GM19395 (cell line): ENCODE results near the gene TEFM.
"Not testable (repeated sequence)": the region's sequence is repeated elsewhere in the genome, so short reads cannot be mapped to it uniquely, and the experiment has no call there.

Experiments
- ATAC-seq: cut with Tn5 transposase; IDR thresholded peaks from one replicate; pipeline ENCODE4 v1.9.1; 2021; ENCODE audit warnings: mild to moderate bottlenecking, moderate library complexity; ENCODE audit not compliant: unreplicated experiment

Gene TEFM, protein sequence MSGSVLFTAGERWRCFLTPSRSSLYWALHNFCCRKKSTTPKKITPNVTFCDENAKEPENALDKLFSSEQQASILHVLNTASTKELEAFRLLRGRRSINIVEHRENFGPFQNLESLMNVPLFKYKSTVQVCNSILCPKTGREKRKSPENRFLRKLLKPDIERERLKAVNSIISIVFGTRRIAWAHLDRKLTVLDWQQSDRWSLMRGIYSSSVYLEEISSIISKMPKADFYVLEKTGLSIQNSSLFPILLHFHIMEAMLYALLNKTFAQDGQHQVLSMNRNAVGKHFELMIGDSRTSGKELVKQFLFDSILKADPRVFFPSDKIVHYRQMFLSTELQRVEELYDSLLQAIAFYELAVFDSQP

DNA sequence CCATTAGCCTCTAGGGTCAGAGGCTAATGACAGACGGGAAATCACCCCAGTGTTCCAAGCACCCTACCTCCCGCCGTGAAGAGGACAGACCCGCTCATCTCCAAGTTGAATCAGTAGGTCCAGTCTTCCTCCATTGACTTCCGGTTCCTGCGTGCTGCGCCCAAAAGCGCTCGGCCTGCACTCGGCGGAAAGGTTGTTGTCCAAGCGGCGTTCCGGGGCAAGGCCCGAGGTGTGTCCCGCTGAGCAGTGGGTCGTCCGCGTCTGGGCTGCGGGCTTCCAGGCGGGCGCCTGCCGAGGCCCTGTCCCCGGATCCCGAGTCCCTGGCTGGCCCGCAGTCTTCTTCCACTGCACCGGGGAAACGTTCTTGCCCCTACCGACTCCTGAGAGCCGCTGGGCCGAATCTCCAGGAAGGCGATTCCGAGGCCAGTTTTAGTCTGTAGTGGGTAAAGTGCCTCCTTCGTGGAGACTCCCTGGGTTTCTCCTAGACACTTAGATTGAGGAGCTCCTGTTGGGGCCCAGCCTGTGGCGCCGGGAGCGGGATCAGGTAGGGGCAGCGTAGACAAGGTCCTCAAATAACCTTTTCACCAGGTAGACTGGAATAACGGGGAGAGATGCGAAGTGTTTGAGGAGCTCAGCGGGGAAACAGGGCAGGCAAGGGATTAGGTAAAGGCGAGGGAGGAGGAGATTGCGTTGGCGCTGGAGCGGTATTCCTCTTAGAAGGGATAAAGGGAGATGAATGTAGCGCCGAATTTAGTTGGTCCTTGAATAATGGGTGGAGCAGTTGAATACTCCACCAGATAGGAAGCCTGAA is at the start of gene TEFM:
Gene TEFM, minus strand, starts transcription at position 138 of the 811 bp plus-strand sequence. Its CDS starts 40 bp downstream, at position 98.
- peak; percentile 89 for ATAC-seq

DNA sequence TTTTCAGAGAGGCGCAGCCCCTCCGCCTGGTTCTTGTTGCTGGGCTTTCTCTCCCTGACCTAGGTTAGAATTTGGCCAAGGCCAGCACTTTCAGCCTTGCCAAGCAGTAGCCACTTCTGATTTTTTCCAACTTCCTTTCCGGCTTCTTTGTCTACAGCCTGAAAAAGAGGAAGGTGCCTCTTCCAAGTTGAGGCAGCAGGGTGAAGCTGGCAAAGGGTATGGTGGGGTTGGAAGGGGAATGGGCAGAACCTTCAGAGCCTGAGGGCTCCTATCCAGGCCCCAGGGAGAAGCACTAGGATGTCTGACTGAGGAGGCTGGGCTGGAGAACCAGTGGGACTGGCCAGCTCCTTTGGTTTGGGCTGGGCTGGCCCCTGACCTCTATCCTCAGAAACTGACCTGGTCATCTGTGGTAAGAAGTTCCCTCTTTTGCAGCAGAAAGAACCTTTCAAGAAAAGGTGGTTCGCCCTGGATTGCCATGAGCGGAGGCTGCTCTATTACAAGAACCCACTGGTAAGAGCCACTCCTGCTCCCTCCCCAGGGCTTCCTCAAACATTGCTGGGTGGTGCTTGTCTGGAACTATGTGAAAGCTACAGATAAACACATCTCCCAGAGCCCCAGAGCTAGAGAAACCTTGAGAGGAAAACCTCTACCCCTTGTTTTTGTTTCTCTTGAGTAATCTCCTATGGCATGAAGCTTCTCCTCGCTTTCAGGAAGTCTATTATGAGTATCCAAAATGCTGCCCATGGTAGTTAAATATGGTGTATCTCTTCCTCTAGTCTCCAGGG is 48.2 kb upstream of the TEFM start:
- ATAC-seq: no peak

DNA sequence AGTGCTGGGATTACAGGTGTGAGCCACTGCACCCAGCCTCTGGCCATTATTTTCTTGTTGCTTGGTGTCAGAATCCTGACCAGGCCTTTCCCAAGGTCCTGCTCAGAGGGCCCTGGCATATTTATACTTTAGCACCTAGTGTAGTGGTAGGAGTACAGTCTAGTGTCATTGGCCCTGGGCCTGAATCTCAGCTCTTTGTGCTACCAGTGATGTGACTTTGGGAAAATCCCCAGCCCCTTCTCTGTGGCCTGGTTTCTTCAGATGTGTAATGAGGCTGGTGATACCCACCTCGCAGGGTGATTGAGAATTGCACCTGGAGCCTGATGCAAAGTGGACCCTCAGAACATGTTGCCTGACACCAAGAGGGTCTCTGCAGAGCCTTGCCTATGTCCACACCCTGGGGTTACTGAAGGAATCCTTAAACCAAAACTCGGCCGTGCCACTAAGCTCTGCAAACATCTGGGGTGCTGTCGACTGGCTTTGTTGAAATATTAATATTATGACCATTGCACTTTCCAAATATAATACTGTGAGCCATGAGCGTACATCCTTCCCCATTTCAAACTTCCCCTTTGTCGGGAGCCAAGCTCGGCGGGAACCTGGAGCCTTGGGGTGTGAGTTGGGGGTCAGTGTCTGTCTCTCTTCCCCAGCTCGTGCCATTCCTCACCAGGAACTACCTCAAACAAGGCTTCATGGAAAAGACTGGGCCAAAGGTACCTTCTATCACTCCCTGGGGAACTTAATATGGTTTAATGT is 46.8 kb upstream of the TEFM start:
- no peak for ATAC-seq

DNA sequence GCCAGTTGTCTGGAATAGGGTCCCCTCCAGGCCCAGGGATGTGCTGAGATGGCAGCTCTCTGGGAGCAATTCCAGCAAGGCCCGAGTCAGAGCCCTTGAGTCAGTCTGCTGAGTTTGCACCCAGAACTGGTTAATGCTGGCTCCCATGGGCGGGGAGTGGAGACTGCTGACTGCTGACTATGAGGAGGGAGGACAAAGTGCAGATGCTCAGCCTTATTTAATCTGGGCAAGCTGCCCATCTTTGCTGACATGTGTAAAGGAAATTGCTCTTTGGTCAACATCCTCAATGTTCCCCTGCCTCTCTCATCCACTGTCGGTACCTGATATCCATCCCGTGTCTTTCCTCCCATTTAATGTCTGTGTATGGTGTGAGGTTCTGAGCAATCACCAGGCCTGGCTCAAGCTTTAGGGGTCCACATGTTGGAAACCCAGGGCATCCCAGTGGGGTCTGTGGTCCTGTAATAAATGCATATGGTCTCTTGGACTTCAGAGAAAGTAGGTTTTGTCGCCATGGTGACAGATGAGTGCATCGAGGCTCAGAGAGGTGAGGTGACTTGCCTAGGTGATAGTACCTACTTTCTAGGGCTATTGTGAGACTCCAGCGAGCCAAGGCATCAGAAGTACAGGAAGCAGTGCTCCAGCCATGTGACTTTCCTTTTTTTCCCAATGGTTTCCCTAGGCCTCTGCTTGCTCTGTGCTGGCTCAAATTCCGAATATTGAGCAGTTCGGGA is 44.8 kb upstream of the TEFM start:
- ATAC-seq: no peak

DNA sequence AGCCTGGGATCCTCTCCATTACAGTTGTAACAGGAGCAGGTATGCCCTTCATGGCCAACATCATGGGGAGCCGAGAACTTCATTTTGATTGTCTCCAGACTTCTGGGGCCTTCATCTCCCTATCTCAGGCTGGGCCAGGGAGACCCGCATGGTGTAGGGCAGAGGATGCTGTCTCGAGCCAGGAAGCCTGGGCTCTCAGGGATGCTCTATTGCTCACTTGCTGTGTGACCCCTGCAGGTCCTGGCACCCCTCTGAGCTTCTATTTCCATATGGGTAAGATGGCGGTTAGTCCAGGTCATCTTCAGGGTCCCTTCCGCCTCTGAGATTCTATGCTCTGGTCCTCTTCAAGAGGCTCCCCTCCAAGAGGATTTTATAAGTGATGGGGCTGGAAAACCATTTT is 44.2 kb upstream of the TEFM start:
- ATAC-seq: no peak

DNA sequence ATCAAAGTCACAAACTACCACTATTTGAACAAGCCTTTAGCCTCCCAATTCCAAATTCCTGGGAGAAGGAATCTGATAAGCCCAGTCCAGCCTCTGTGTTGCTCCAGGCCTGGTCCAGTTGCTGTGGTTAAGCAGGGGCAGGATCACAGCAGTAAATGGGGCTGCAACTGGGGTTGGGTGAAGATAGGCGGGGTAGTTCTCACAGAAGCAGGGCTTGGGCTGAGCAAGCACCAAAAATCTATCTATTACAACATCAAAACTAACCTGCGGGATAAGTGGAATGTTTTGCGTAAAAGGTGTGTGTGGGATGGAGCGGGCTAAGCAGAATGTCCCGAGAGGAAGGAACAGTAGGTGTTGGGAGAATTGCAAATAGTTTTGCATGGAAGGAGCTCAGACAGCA is 41.8 kb upstream of the TEFM start:
- no peak for ATAC-seq

DNA sequence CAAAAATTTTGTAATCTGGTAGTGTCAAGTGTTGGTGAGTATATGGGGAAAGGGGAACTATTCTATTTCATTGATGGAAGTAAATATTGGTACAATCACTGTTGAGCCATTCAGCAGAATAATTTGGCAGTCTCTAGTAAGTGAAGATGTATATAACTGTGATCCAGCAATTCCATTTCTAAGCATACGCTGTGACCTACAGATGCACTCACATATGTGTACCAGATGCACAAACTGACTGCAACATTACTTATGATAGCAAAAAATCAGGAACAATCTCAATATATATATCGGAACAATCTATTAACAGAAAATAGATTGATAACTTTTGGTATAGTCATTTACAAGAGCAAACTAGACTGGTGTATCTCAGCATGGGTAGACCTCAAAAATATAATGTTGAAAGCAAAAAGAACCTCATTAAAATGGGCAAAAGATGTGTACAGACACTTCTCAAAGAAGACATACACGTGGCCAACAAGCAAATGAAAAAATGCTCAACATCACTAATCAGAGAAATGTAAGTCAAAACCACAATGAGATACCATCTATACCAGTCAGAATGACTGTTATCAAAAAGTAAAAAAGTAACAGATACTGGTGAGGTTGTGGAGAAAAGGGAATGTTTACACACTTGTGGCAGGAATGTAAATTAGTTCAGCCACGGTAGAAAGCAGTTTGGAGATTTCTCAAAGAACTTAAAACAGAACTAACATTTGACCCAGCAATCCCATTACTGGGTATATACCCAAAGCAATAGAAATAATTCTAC is 36.5 kb upstream of the TEFM start:
- no peak for ATAC-seq

DNA sequence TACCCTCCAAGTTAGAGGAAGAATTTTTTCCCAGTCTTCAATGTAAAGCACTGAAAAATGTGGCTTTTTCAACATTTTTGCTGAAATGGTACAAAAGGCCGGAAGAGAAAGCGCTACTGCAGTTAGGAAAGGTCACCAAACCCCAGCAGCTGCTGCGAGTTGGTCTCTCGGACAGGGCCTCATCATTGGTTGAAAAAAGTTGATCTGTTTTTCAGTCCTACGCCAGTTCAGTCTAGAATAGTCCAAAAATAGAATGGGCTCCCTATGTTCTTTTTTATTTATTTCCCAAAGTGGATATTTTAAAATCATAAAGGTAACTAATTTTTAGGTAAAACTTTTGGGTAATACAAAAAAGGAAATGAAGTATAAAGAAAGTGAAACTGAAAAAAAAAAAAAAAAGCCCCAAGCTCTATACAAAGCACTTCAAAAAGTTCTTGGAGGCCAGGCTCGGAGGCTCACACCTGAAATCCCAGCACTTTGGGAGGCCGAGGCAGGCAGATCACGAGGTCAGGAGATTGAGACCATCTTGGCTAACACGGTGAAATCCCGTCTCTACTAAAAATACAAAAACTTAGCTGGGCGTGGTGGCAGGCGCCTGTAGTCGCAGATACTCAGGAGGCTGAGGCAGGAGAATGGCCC is 33.1 kb upstream of the TEFM start:
- ATAC-seq: no peak

DNA sequence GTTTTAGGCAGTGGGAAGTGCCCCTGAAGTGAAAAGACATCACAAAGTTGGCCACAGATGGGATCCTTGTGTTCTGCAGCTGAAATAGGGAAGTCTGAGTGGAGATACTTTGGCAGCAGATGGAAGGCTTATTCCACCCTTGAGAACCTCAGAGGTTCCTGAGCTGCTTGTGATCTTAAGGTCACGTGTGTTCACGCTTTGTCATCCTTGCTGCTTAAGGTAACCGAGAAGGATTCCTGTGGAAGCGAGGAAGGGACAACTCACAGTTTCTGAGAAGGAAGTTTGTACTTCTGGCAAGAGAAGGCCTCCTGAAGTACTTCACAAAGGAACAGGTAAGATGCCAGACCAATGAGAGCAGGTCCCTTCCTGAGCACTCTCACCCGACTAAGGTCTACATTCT is 27.9 kb upstream of the TEFM start:
- no peak for ATAC-seq

DNA sequence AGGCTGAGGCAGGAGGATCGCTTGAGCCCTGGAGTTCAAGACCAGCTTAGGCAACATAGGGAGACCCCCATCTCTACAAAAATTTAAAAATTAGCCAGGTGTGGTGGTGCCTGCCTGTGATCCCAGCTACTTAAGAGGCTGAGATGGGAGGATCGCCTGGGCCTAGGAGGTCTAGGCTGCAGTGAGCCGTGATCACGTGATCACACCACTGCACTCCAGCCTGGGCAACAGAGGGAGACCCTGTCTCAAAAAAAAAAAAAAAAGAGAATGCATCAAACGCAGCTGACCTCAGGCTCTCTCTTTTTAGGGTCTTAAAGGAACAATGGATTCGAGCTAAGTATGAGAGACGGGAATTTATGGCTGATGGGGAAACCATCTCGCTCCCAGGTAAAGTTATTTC is 25.5 kb upstream of the TEFM start:
- not testable (repeated sequence) for ATAC-seq

DNA sequence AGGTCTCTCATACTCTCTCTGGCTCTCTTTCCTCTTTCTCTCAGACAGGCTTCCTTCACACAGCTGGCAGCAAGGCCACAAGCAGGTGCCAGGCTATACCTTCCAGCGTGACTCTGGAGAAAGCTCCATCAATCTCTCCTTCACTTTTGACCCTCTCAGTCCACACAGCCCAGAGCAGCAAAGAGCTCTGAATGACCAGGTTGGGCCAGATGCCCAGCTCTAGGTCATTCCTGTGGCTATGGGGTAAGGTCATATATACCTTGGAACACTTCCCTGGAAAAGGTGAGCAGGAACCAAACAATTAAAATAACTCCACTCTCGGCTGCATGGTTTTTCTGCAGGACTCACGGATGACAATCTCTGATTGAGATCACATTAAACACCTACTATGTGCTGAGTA is 24.5 kb upstream of the TEFM start:
- no peak for ATAC-seq

DNA sequence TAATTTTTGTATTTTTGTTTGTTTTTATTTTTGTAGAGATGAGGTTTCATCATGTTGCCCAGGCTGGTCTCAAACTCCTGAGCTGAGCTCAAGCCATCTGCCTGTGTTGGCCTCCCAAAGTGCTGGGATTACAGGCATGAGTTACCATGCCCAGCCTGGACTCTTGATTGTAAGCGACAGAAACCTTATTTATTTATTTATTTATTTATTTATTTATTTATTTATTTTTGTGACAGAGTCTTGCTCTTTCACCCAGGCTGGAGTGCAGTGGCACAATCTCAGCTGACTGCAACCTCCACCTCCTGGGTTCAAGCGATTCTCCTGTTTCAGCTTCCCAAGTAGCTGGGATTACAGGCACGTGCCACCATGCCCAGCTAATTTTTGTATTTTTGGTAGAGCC is 23.8 kb upstream of the TEFM start:
- ATAC-seq: not testable (repeated sequence)

DNA sequence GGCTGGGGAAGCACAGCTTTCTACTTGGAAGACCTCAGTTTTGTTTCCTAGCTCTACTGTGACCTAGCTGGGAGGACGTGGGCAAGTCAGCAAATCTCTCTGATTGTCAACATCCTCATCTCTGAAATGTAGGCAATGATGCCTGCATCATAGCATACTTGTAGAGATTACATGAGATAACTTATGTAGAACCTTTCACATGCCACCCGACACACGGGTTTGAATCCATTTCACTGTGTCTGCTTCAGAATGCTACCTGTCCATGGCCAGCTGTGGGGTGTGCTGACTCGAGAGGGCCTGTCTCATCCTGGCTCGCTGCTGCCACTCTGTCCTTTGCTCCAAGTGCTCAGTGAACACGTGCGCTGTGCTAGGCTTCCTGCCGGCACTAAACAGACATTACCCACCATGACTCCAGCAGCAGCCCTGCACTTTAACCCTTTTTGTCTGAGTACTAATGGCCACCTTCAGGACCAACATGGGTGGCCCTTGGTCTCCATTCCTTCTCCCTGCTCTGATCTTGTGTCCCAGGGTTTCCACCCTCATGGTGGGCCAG is 23.1 kb upstream of the TEFM start:
- ATAC-seq: no peak

DNA sequence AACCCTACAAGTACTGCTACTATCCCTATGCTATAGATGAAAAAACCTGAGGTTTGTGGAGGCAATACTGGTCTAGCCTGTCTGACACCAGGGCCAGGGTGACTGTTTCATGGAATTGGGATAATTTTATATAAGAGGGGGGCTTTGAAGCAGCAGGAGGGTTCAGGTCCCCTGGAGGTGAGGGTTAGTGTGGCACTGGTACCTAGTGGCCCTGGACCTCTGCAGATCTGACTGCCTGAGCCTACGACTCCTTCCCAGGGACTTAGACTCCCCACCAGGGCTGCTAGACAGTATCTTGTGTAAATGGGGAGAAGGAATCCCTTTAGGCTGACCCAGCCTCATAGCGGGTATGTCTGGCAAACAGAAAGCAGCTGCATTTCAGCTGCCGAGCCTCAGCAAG is 22.5 kb upstream of the TEFM start:
- no peak for ATAC-seq

DNA sequence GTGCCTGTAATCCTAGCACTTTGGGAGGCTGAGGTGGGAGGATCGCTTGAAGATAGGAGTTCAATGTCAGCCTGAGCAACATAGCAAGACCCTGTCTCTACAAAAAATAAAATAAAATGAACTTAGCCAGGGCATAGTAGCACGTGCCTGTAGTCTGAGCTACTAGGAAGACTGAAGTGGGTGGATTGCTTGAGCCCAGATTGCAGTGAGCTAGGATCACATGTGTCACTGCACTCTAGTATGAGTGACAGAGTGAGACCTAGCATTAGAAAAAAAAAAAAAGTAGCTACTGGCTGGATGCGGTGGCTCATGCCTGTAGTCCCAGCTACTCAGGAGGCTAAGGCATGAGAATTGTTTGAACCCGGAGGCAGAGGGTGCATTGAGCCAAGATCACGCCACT is 21.7 kb upstream of the TEFM start:
- no peak for ATAC-seq

DNA sequence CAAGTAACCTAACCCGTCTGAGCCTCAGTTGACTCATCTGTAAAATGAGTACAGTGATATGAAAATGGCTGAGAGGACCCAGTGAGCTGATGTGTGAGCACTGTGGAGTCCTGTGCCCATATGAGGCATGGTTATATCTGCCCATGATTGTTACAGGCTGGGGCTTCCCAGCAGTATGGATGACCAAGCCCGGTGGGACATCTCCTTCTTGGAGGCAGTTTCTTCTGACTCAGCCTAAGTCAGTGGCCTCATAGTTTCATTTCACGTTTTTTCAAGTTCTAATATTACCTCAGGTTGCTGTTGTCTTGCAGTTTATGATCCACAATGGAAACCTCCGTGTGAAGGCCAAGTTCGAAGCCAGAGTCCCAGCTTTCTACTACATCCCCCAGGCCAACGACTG is 20.5 kb upstream of the TEFM start:
- no peak for ATAC-seq

DNA sequence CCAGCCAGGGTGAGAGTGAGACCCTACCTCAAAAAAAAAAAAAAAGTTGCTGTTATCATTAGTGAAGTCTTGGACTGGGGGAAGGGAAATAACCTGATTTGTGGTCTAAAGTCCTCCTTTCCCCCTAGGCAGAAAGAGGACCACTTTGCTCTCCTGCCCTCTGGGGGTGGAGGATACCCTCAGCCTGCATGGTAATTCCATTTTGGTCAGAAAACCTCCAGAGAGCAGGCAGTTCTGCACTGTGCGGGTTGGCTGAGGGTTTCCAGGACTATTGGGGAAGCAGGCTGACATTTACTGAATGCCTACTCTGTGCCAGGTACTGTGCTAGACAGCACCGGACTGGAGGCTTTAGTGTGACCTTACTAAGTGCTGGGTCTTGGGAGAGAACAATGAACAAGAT is 18.3 kb upstream of the TEFM start:
- no peak for ATAC-seq

DNA sequence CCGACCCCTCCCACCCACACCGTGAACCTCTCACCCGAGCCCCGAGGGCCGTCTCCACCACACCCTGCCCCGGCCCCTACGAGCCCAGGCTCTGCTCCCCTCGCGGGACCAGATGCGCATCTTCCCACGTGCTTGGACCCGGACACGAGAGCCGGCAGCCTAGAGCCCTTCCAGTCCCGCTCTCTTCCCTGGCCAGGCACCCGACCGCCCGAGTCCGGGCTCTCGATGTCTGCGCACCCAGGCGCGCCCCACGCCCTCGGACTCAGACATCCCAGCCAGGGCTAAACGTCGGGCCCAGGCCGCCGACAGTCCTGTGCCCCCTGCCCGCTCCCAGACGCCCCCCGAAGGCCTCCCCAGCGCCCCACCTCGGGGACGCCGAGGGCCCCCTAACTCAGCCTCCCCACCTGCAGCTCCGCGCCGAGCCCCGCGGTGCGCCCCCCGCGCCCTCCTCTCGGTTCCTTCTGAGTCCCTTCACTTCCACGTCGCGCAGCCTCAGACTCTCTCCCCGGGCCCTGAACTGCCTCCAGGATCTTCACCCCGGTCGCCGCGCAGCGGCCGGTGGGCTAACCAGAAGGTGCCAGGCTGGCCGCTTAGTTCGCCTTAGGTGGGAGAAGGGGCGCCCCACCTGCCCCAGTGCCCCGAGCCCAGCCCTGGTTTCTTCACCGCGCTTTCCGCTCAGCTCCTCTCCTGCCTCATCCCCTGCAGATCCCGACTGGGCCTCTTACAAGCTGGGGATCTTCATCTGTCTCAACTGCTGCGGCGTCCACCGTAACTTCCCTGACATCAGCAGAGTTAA is 16.4 kb upstream of the TEFM start:
- no peak for ATAC-seq
